IPS-NIHi11 (cell line): ENCODE measurements around the gene NEMP1.

Source experiments
- DNase-seq: peaks from one replicate; pipeline ENCODE4 v3.0.0; 2012; ENCODE audit warnings: mixed read lengths, low spot score

NEMP1 gene

DNA sequence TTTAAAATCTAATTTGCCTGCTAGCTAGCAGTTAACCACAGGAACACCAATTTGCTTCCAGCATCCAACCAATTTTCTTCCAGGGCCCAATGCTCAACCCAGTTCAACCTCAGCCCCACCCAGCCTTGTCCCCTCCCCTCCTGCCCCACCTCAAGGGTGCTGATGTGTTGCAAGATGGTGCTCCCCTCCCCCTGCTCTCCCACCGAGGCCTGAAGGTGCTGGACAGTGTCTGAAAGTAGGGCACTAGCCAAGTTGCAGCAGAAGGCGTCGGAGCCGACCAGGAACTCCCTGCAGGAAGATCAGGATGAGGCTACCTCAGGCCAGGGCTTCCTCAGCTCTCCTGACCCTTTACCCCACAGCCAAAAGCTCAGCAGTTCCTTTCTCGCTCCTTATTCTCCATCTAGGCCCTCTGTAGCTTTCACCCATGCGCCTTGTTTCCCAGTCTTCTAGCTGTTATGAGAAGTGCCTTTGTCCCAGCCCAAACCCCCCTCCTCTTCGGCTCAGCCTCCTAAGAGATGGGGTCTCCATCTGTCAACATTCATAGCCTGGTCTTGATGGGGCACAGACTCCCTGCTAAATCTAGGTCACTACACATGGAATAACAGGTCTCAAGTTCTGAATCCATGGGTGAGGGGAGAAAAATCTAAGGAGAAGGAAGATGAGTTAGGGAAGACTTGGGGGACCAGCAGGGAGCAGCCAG, 29.0 kb upstream of the NEMP1 start:
- DNase-seq = no peak

DNA sequence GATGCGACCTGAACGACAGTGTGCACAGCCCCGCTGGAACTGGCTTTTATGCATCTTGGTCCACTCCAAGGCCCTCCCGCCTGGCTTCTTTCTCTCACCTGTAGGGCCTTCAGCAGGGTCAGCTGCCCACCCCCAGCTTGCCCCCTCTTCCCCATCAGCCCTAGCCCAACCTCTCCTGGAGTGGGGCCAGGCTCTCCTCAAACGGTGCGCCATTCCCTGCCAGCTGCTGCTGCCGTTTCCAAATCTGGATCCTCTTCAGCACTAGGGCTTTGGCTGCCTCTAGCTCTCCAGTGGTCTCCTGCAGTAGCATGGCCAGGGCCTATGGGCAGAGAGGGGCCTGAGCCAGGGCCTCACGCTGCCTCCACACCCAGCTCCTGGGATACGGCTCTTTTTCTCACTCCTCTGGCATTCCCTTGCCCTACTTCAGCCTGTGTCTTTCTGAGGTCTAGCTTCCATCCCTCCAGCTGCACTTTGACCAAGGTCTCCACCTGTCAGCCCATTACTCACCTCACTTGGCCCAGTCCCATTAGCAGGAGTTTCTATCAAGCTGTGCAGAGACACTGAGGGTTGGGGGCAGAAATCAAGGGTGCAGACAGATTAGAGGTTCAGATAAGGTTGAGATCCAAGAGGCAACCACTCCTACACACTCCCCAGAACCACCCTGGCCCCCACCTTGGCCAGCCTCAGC, 27.6 kb upstream of the NEMP1 start:
- DNase-seq = peak; percentile 1

DNA sequence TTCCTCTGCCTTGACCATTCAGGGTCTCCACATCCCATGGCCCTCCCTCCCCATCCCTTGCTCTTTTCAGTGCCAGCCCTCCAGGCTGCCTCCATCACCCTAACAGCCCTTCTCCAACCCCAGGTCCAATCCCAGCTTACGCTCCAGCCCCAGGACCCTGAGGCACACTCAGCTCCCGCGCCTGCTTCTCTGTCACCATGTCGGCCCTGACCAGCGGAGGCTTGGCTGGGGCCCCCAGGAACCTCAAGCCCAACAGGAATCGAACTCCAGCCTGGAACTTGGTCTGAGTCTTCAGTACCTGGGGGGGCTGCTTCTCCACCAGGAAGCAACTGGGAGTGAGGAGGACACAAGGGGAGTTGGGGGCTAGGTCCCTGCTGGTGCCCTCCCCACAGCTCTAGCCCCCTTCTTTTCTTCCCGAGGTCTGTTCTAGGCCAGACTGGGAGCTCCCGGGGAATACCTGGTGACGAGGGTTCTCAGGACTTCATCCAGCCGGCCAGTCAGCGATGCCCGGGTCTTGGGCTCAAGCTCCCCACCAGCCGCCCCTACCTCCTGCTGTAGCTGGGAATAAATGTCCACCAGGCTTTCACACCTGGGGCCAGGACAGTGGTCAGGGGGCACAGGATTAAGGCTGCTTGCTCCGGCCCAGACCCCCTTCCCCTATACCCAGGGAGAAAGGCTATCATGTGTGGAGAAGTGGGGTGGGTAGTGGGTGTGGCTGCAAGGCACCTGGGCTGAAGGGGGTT, 26.6 kb upstream of the NEMP1 start:
- no peak for DNase-seq

DNA sequence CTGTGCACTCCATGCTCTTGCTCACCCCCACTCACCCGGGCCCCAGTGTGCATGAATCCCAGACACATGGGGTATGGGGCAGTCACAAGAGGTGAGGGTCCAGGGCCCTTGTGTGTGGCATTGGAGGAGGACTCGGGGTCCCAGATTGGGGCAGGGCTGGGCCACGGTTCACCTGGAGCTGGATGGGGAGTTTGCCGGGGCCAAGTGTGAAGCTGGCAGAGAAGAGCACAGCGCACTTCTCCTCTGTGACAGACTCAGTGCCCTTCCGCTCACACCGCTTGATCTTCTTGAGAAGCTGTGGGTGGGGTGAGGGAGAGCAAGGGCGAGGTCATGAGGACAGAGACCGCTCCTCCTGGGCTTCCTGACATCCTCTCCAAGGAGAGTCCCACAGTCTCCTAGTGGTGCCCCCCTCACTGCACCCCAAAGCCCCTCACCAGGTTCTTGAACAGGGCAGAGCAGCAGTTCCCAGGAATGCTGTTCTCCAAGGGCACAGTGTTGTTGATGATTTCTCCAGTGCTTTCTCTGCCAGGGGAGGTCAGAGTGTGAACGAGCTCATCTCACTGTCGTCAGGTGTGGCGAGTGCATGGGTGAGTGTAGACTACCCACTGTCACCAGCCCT, 25.8 kb upstream of the NEMP1 start:
- peak; percentile 2 for DNase-seq

DNA sequence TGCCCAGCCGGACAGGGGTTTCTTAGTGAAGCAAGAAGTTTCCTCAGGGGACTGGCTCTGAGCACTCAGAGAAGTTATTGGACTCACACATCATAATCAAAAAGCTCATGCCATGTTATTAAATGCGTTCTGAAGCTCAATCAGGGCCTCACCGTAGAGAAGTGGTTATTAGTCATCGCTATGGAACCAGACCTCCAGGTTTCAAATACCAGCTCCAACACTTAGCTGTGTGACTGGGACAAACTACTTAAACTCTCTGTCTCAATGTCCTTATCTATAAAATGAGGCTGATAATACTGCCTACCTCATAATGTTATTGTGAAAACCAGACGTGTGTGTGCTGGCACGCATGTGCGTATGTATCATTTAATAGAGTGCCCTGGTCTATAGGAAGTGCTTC, 25.3 kb upstream of the NEMP1 start:
- DNase-seq = no peak

DNA sequence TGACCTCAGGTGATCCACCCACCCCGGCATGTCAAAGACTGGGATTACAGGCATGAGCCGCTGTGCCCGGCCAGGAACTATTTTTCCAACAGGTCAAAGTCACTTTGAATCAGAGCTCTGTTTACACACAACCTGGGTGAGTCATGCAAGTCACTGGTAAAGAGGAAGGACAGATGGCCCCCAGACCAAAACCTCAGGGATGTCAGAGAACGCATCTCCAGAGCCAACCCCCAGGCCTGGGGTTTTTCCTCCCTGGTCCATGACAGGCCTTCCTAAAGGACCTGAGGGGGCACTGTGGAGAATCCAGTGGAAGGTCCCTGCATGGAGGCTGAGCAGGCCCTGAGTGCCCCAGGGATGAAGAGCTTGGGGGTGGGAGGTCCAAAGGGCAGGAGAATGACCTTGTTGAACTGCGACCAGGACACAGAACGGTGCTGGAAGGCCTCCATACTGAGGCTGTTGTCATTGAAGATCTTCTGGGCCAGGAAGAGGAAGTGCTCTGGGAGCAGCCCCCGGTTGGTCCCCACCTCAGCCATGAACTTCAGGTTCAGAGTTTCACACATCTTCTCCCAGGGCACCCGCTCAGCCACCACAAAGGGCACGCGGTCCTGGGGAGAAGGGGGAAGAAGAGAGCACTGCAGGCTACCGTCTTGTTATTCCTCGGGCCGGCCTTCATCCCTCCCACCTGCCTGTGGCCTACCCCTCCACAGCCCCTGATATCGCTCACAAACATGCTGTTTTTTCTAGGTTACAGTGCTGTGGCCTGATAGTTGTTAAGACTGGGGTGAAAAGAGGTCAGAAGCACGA, 23.5 kb upstream of the NEMP1 start:
- DNase-seq = peak; percentile 10

DNA sequence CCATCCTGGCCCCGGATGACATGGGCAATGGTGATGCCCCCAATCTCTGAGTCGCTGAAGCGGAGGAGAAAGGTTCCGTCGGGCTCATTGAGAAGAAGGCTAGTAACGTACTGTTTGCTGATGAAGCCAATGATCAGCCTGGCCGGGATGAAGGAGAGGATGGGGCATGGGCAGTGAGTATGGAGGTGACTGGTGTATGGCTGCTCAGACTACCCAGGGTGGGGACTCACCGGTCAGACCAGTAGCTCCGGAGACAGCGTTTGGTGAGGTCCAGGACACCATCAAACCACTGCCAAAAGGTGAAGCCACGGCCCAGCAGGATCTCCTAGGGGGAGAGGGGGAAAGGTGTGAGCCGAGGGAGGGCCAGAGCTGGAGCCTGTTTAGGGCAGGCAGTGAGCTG, 21.2 kb upstream of the NEMP1 start:
- peak; percentile 3 for DNase-seq

DNA sequence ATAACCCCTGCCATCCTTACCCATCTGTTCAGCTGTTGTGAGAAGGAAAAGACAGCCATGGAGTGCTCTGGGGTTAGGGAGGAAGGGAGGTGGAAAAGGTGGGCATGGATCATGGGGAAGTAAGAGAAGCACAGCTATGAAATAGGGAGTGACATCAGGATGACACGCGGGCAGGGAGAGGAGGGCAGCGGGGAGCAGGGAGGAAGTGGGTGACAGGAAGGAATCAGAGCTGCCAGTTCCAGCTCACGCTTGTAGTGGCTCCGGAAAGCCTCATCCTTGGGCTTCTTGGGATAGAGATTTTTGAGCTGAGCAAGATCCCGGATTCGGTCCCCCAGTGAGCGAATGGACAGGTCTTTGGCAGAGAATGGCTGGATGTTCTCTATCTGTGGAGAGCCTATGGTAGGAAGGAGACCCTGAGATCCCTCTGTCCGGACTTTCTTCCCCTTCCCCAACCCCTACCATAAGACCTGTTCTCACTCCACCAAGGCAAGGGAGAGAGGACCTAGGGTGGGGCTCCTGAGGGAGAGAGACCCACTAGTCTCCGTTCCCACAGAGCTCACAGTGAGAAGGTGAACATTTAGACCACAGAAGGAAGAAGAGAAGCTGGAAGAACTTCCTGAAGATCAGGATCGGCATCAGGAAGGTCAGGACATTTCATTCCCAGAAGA, 20.6 kb upstream of the NEMP1 start:
- DNase-seq = no peak

DNA sequence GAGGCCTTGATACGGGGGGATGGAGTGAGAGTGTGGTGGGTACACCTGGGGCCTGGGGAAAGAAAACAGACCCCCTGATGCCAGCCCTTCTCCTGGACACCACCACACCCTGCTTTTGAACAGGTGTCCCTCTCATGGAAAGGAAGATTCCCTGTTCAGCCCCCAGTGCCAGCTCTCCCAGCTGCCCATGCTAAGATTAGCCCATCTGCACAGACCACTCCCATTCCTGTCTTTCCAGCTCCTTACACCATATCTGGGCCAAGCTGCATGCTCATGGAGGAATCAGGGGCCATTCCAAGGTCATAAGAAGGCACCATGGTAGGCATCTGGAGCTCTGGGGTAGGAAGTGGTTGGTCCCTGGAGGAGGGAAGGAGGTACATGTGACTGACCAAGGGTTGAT, 20.0 kb upstream of the NEMP1 start:
- no peak for DNase-seq

DNA sequence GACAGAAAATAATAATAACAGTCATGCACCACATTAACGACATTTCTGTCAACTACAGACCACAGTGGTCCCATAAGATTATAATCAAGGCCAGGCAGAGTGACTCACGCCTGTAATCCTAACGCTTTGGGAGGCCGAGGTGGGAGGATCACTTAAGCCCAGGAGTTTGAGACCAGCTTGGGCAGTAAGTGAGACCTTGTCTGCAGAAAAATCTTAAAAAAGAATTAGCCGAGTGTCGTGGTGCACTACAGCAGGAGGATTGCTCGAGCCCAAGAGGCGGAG, 18.9 kb upstream of the NEMP1 start:
- no peak for DNase-seq

DNA sequence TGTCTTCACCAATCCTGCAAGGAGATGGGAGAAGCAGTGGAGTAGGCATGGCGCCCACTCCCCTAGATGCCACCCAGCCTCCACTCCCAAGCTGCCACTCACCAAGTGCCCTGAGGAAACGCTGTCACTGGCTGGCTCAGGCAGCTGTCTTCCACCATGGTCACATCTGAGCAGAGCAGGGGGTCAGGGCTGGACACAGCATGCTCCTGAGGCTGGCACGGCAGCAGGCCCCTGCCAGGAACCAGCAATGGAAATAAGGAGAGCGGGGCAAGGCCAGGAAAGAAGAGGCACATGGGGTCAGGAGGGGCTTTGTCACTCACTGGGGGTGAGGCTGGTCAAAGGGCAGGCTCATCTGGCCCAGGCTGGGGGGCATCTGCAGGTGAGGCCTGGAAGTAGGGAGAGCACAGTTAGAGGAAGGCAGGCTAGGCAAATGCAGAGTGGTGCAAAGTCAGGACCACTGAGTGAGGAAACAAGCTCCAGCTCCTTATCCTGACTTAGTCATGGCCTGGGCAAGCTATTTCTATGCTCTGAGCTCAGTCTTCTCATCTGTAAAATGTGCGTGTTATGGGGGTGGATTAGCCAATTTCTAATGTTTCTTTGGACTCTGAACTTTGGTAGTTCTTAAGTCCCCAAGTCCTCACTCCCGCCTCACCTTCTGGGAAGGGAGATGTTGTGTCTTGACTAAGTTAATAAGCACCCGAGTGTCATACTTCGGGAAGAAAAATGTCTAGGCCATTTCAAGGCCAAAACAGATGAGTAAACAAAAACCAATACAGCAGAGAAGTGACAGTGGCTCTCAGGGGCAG, 18.4 kb upstream of the NEMP1 start:
- peak; percentile 2 for DNase-seq

DNA sequence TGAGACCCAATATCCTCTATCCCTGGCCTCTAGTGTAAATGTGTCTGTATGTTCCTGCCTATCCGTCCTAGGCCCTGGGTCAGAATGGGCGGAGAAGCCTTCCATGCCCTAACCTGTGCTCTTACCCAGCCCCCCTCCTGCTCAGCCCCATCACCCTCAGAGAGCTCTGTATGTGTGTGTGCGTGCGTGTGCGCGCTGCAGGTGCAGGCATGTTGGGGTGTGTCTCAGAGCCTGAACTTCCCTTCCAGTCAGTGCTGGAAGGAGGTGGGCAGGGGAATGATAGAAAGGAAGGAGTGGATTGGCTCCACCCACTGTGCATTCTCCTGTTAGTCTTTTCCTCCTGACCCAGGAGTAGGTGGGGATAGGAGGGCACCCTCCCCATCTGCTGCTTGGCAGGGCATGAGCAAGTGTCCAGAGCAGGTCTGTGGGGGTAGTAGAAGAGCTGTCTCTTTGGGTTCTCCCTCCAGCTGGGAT, 17.5 kb upstream of the NEMP1 start:
- peak; percentile 16 for DNase-seq

DNA sequence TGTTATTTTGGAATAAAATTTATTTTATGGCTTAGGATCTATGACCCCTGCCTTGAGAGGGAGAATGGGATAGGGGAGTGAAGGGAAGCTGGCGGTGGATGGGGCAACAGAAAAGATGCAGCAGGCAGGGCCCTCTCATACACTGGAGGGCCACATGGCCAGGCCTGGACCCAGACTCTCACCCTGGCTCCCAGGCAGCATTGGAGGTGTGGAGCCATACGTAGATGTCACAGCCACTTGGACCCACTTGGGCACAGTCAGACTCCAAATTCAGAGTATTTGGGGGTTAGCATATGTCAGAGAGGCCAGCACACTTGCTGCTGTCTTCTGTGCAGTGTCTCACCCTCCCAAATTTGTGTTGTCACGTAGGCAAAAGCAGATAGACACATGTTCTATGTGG, 16.8 kb upstream of the NEMP1 start:
- DNase-seq = no peak

DNA sequence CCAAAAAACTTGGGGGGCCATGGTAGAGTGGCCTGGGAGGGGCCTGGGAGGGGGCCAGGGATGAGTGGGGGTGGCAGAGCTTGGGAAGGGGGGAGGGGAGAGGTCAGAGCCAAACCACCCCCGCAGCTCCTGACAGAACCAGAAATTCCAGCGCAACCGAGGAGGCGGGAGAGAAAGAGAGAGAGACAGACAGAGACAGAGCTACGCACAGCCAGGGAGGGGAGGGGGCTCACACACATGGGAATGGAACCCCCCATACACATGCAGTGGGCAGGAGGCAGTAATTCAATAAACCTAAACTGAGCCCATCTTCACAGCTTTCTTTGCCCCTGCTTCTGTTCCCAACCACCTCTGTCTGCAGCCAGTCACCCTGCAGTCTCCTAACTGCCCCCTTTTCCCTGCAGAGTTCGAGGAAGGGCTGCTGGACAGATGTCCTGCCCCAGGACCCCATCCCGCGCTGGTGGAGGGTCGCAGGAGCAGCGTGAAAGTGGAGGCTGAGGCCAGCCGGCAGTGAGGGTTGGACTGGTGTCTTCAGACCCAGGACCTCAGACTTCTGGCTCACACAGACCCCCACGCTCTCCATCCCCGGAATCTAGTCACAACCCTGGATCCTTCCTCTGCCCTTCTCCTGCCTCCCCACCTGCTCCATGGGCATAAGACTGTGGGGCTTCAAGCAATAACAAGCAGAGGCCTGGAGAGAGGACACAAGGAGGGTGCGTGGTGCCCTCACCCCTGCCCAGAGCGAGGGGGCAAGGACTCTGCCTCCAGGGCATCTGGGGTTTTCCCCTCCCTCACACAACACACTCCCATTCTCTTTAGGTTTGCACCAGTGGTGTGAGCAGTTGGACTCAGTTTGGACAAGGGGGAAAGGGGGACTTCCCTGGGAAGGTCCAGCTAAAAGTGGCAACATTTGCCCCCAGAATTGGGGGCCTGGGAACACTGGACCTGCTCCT, 15.9 kb upstream of the NEMP1 start:
- no peak for DNase-seq

DNA sequence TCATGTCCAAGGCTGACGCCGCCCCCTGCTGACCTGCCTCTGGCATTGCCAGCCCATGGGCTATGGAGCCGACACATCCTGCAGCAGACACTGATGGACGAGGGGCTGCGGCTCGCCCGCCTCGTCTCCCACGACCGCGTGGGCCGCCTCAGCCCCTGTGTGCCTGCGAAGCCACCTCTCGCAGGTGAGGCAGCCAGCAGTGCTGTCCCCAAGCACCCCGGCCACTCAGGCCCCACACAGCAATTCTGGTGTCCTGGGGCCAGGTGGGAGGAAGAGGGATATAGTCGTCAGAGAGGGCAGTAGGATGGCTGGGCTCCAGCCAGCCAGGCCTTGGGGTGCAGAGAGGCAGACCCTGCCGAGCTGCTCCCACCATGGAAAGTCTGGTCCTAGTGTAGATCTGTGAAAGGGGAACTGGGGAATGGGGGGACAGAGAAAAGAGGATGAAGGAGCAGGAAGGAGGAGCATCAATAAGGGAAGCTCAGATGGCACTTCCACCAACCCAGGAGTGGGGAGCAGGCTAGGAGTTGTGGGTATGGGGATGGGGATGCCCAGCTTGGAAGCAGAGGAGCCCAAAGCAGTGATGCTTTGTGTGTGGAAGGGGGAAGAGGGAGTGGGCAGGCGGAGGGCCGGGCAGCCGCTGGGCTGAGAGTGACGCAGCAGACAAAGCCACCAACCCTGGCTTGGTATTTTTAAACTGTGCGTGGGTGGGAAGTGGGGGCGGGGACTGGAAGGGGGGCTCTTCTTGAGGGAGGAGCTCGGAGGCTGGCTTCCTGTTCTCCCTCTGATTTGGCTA, 15.0 kb upstream of the NEMP1 start:
- DNase-seq = peak; percentile 89

DNA sequence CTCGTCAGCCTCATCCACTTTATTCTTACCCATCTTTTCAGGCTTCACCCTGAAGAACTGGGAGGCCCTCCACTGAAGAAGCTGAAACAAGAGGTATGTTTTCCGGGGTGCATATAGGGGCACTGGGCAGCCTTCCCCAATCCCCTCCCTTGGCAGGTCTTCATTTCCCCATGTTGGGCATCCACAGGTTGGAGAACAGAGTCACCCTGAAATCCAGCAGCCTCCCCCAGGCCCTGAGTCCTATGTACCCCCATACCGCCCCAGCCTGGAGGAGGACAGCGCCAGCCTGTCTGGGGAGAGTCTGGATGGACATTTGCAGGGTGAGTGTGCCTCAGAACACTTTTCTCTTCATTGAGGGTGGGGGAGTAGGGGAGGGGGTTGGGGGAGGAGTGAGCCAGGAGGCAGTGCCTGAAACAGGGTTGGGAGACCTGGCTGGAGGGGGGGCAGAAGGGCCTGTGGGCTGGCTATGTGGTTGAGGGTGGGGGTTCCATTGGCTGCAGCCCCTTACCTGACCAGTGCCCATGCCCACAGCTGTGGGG, 14.4 kb upstream of the NEMP1 start:
- DNase-seq = no peak

DNA sequence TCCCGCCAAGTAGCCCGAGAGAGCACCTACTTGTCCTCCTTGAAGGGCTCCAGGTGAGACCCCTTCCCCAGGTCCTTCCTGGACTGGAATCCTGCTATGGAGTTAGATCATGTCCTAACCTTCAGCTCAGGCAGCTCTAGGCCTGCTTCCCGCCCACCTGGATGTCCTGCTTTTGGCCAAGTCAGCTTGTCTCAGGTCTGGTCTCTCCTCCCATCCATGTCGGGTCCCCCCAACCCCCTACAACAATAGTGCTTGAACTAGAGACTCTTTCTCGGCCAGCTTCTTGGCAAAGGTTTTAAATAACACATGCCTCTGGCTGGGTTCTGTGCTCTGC, 13.9 kb upstream of the NEMP1 start:
- no peak for DNase-seq
